GM19023 (cell line): Measurements from ENCODE around the gene PROZ.

ENCODE experiments used
- ATAC-seq: cut with Tn5 transposase; IDR thresholded peaks from one replicate; pipeline ENCODE4 v1.9.1; 2021; ENCODE audit warnings: mild to moderate bottlenecking, moderate library complexity; ENCODE audit not compliant: unreplicated experiment

The PROZ gene

GRCh38 chr13:113139577-113139976 lies 18.9 kb upstream of the PROZ start:
- ATAC-seq = no peak

DNA sequence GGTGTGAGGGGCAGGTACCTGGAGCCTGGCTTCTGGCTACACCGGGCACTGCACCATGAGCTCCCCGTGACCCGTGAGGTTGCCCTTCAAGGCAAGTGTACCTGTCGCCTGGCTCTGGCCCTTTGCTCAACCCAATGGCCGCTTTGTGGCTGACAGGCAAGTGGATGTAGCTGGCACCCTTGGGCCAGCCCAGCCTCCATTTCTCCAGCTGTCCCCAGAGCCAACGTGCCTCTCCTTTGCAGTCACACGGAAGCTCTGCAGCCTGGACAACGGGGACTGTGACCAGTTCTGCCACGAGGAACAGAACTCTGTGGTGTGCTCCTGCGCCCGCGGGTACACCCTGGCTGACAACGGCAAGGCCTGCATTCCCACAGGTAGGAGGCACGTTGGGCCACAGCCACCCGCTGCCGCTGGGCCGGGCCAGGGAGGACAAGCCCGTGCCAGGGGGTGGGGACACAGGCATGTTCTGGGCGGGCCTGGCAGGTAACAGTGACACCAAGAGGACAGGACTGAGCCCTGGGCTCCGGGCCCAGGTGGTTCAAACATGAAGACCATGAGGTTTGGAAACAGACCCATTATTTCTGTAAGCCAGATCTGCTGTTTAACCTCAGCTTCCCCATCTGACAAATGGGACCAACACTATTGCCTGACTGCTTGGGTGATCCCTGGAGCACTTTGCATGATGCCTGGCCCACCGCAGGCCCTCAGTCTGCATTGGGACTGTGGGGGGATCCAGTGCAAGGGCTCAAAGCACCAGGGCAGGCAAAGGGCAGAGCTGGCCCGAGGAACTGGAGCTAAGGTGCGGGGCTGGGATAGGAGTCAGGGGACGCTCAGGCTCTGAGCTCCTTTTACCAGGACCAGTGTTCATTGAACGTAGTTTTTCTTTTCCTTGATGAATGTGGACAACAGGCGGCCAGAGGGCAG lies 17.5 kb upstream of the PROZ start:
- ATAC-seq = no peak

GRCh38 chr13:113141601-113141970 lies 16.9 kb upstream of the PROZ start:
- no peak for ATAC-seq

- no peak for ATAC-seq
Measured at GRCh38 chr13:113142876-113143275, 15.6 kb upstream of the PROZ start.

- no peak for ATAC-seq
Measured at GRCh38 chr13:113143466-113144254, 14.8 kb upstream of the PROZ start.

GRCh38 chr13:113144255-113144629 lies 14.2 kb upstream of the PROZ start:
- ATAC-seq = no peak

DNA sequence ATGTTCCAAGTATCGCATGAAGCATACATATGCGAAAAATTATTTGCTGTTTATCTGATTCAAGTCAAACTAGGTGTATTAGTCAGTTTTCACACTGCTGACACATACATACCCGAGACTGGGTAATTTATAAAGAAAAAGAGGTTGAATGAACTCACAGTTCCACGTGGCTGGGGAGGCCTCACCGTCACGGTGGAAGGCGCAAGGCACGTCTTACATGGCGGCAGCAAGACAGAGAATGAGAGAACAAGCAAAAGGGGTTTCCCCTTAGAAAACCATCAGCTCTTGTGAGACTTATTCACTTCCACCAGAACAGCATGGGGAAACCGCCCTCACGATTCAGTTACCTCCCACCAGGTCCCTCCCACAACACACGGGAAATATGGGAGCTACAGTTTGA lies 13.0 kb upstream of the PROZ start:
- ATAC-seq = no peak

DNA sequence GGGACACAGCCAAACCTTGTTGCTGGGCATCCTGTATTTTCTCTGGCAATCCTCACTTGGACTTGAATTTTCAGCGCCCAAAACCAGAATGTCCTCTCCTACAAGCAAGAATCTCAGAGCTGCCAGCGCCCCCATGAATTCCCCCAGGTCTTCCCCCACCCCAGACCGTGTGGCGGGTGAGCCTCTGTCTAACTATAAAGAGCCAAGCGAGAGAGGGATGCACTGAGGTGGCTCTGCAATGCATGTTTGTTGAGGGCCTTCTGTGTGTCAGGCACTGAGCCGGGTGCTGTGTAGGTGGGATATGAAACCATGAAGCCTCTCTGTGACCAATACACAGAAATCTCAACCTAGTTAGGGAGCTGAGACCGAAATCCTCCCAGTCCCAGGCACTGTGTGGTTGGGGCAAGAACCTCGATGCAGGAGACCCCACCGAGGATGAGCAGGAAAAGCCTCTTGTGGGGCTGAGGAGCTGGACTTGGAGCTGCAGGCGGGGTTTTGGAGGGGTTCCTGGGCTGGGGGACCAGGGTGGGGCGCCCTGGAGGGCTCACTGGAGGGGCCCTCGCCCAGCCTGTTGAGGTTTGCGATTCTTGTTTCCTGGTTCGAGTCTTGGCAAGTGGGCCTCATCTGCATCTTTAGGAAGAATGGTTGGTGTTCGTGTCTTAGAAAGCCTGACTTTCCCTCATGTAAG lies 12.4 kb upstream of the PROZ start:
- ATAC-seq = no peak

GRCh38 chr13:113146750-113147149 lies 11.7 kb upstream of the PROZ start:
- no peak for ATAC-seq

DNA sequence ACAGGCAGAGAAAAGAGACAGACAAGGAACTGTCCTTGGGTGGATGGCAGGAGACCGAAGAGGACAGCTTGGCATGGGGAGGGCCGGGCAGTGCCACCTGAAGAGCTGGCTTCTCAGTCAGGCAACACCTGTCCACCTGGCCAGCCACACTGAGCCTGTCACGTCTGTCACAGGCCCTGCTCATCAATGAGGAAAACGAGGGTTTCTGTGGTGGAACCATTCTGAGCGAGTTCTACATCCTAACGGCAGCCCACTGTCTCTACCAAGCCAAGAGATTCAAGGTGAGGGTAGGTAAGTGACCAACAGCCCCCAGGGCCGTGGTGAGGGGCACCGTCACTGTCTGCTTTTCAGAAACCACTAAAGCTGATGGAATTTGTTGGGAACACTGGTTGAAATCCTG lies 11.2 kb upstream of the PROZ start:
- no peak for ATAC-seq

- no peak for ATAC-seq
Measured at GRCh38 chr13:113148407-113148806, 10.0 kb upstream of the PROZ start.

GRCh38 chr13:113148940-113149503 lies 9.4 kb upstream of the PROZ start:
- ATAC-seq = no peak

DNA sequence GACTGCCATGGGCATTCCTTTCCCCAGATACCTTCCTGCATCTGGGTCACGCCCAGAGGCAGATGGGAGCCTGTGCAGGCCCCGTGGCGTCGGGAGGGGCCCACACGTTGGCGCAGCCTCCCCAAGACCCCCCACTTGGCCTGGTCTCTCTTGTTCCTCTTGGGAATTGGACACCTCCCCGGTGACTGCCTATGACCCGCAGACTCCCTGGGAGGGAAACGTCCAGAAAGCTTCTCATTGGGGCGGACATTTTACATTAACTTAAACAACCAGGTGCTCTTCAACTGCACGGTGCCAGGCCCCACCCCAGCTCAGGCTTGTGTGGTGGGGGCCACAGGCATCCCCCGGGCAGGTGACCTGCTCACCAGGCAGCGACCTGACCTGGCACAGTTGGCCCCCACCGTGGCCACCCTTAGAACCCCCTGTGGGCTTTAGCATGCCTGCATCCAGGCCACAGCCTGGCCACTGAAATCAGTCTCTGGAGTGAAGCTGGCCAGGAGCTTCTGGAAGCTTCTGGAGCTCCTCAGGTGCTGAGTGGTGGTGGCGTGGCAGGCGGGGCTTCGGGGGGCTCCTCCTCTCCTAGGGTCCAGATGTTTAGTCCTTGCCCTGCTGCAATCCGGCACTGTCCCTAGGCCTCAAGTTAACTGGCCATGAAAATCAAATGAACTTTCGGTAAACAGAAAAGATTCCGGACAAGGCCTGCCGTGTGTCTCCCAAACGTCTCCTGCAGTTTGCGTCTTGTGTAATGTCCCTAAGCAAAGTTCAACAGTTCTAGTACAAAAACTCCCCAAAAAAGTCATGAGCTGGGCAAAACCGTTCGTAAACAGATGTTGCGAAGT lies 8.5 kb upstream of the PROZ start:
- no peak for ATAC-seq

- no peak for ATAC-seq
Measured at GRCh38 chr13:113150550-113151365, 7.7 kb upstream of the PROZ start.

- ATAC-seq = no peak
Measured at GRCh38 chr13:113151745-113152690, 6.4 kb upstream of the PROZ start.

- ATAC-seq = no peak
Measured at GRCh38 chr13:113152691-113152983, 5.8 kb upstream of the PROZ start.

DNA sequence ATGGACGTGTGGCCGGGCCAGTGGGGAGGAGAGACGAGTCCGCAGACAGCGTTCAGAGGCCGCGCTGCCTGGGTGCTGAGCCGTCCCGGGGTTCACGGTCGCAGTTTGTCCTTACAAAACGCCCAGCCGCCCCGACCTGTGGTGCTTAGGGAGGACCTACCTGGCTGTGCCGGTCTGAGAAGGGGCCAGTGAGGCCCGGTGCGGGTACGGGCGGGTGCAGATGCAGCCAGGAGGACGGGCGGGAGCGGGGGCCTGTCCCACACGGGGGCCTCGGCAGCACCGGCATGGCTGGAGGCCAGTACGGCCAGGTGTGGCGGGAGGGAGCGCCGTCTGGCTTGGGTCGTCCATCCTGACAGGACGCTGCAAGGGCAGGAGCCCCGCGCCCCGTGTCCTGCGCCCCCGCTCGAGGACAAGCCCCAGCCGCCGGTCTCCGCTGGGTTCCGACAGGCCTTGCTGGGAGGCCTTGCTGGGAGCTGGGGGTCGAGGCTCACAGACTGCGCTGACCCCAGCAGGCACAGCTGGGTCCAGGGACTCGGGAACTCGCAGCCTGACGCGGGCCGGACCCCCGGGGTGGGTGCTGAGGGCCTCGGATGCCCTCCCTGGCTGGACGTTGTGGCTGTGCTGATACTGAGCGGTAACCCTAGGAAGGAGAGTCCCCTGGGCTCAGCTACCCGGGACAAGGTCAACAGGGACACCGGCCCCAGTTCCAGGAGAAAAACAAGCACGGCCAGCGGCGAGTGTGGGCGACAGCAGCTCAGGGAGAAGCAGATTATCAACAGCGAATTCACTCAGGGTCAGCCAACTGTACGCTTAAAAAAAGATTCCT lies 5.3 kb upstream of the PROZ start:
- ATAC-seq = no peak
